Stimulated activated CD4-positive, alpha-beta T cell treated with anti-CD3 and anti-CD28 coated beads, Interleukin-4, amount 100 ng/mL, for 48 hours (primary cell): ENCODE results near the gene TBCD.

ENCODE experiments used
- DNase-seq, 2 donors: peaks; one replicate each; pipeline ENCODE4 v3.0.0-alpha.2; 2020; ENCODE audit warnings: low read depth in 2 of 2

Gene TBCD

GRCh38 chr17:82831041-82831817 lies 79.4 kb downstream of the TBCD start:
- DNase-seq: no peak

GRCh38 chr17:82831818-82832200 lies 79.9 kb downstream of the TBCD start:
- DNase-seq: no peak

- no peak for DNase-seq
Observed at GRCh38 chr17:82832411-82832810, 80.5 kb downstream of the TBCD start.

GRCh38 chr17:82832881-82833475 lies 81.1 kb downstream of the TBCD start:
- DNase-seq: no peak

- no peak for DNase-seq
Observed at GRCh38 chr17:82835122-82835521, 83.3 kb downstream of the TBCD start.

- DNase-seq: no peak
Observed at GRCh38 chr17:82835766-82836512, 84.1 kb downstream of the TBCD start.

GRCh38 chr17:82836823-82837357 lies 85.0 kb downstream of the TBCD start:
- DNase-seq: no peak

GRCh38 chr17:82837586-82838320 lies 85.9 kb downstream of the TBCD start:
- DNase-seq: no peak

- no peak for DNase-seq
Observed at GRCh38 chr17:82838386-82839063, 86.7 kb downstream of the TBCD start.

GRCh38 chr17:82839617-82840292 lies 87.9 kb downstream of the TBCD start, which contains the start of gene ZNF750:
Gene ZNF750 (minus strand): TSS chr17:82840022. CDS start chr17:82832454, 7,568 bp downstream.
- no peak for DNase-seq

- DNase-seq: no peak
Observed at GRCh38 chr17:82840431-82840831, 88.6 kb downstream of the TBCD start.

- no peak for DNase-seq
Observed at GRCh38 chr17:82841921-82842596, 90.2 kb downstream of the TBCD start.

- no peak for DNase-seq
Observed at GRCh38 chr17:82843904-82844680, 92.2 kb downstream of the TBCD start.

- no peak for DNase-seq
Observed at GRCh38 chr17:82844796-82845162, 92.9 kb downstream of the TBCD start.

GRCh38 chr17:82845163-82845807 lies 93.4 kb downstream of the TBCD start:
- DNase-seq: no peak

- DNase-seq: no peak
Observed at GRCh38 chr17:82846061-82846691, 94.3 kb downstream of the TBCD start.

GRCh38 chr17:82848022-82848592 lies 96.2 kb downstream of the TBCD start:
- DNase-seq: no peak
